ENCODE results near the gene WDFY2.

GRCh38 chr13:51629491-51630287 lies 45.4 kb downstream of the WDFY2 start:
- TF ChIP-seq CTCF (IDR thresholded peaks at IDR 0.05) (no peak), POLR2A (IDR thresholded peaks at IDR 0.05) (no peak), POLR2AphosphoS5 (IDR thresholded peaks at IDR 0.05) (no peak)
